ENCODE data around the gene SLC7A10.
A peak's percentile ranks its signal among the peaks of the same experiment; 100 is the strongest.

The SLC7A10 gene

GRCh38 chr19:33241530-33242101 lies 16.0 kb upstream of the SLC7A10 start:
- no peak overlapping the region for H3K4me3 ChIP-seq (ENCODE audit: low read length)
- DNase-seq (ENCODE audit: low read depth, low spot score): no peak

- no peak for DNase-seq (ENCODE audit: low read depth, low spot score)
- H3K4me3 ChIP-seq (ENCODE audit: low read length): no peak overlapping the region
Measured at GRCh38 chr19:33241091-33241529, 15.5 kb upstream of the SLC7A10 start.

- H3K4me3 ChIP-seq (ENCODE audit: low read length): no peak overlapping the region
- DNase-seq (ENCODE audit: low read depth, low spot score): no peak
Measured at GRCh38 chr19:33240181-33240771, 14.6 kb upstream of the SLC7A10 start.

DNA sequence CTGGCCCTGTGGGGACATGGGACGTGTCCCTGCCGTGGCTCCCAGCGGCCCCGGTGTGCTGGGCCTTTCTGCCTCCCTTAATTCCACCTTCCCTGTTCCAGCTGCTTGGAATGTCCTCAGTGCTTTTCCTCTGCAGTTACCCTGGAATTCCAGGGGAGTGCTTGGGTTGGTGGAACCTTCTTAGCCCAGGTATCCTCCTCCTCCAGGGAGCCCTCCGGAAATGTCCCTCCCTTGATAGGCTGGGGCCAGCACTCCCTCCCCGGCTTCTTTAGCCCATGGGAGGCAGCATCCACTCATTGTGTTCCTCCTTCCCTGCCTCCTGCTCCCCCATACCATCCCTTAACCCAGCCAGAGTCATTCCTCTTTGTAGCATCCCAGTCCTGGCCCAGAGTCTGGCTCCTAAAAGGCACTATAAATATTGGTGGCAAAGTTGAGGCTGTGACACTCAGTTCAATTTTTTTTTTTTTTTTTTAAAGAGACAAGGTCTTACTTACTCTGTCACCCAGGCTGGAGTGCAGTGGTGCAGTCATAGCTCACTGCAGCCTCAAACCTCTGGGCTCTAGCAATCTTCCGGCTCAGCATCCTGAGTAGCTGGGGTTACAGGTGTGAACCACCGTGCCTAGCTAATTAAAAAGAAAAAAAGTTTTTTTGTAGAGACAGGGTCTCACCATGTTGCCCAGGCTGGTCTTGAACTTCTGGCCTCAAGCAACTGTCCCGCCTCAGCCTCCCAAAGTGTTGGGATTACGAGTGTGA lies 13.7 kb upstream of the SLC7A10 start:
- DNase-seq (ENCODE audit: low read depth, low spot score): no peak
- H3K4me3 ChIP-seq (ENCODE audit: low read length): no peak overlapping the region

DNA sequence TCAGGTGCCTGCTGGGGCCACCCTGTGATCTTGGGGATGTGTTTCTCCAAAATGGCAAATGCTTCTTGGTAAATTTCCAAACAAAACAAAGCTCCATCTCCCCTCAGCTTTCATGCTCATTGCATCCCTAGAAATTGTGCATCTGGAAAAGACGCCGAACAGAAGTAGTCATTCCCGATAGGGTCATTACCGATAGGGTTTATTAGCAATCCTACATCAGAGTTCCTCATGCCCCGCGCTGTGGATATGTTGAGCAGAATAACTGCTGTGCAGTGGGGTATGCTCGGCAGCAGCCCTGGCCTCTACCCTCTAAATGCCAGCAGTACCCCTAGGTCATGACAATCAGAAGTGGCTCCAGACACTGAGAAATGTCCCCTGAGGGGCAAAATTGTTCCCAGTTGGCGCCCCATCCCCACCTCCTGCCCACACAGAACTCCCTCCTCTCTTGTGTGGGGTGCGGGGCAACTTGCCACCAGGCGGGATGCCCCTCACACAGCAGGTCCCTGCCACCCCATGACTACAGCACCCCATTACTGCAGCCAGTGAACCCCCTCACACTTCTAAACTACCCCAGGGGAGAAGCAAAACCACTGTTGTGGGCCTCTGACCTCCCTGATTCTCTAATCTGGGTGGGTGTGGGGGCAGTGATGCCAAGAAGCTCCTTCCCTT lies 13.0 kb upstream of the SLC7A10 start:
- no peak for DNase-seq (ENCODE audit: low read depth, low spot score)
- no peak overlapping the region for H3K4me3 ChIP-seq (ENCODE audit: low read length)

DNA sequence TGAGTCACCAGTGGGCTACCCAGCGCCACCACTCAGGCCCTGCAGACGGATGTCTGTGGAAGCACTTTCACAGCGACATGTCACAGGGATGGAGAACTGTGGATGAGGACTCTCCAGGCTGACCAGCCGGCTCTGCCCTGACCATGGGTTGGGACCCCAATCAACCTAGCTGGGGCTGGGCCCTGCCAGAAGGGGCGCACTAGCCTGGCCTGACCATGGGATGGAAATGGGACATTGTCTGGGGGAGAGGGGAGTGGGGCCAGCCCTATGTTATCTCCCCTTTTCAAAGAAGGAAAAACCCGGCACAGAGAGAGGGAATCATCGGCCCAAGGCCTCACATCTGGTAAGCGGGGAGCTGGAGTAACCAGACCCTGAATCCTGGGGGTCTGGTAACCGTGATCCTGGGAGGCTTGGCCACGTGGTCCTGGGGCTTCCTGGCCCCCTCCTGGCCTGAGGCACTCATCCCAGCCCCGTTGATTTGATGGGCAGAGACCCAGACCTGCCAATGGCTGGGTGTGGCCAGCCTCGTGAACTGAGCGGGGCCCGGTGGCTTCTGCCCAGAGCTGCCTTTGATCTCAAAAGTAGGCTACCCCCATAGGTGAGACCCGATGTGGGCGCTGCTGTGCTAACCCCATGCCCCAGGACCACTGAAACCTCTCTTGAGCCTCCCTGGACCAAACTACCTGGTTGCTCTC lies 11.2 kb upstream of the SLC7A10 start:
- no peak for DNase-seq (ENCODE audit: low read depth, low spot score)
- H3K4me3 ChIP-seq (ENCODE audit: low read length): no peak overlapping the region

- DNase-seq (ENCODE audit: low read depth, low spot score): no peak
- H3K4me3 ChIP-seq (ENCODE audit: low read length): no peak overlapping the region
Measured at GRCh38 chr19:33235996-33236350, 10.3 kb upstream of the SLC7A10 start.

DNA sequence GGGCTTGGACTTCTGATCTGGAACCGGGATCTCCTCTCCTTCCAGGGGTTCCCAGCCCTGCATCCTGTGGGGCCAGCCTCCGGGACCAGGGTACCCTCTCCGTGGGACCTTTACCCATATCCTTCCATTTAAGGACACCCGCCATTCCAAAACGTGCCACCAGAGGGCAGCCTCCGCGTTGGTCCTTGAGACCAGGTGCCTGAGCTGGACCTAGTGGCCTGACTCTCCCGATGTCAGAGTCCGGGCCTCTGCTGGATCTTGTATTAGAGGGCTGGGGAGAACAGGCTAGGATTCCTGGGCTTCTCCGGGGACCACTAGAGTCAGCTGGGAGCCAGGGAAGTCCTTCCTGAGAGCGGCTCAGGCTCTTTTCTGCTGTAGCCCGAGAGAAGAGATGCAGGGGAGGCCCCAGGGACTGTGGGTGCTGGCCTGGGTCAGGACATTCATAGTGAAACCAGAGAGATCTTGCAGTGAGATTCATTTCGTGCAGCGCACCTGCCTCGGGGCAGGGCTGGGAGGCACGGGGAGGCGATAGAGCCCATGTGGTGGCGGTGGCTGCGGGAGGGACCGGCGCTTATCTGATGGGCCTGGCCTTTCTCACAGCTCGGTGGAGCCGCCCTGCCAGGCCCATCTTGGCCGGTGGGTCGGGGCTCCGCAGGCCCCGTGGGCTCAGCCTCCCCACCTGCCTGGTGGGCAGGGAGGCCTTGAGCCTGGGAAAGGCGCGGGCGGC lies 9.8 kb upstream of the SLC7A10 start:
- DNase-seq (ENCODE audit: low read depth, low spot score): peak; percentile 28
- no peak overlapping the region for H3K4me3 ChIP-seq (ENCODE audit: low read length)

DNA sequence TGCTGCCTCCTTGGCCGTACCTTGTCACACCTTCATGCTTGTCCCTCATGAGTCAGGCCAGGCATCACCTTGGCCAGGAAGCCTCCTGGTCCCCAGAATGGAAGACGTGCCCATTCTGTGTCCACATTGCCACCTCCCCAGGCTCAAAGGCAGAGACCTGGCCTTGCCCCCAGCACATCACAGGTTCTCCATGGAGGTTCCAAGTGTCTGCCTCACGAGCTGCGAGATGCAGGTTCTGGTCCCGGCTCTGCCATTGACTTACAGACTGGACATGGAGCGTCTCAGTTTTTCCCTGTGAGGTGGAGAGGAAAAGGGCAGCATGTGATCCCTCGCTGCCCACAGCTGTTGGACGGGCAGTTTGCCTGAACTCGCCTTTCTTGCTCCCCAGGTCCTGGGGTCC lies 9.1 kb upstream of the SLC7A10 start:
- H3K4me3 ChIP-seq (ENCODE audit: low read length): no peak overlapping the region
- no peak for DNase-seq (ENCODE audit: low read depth, low spot score)

DNA sequence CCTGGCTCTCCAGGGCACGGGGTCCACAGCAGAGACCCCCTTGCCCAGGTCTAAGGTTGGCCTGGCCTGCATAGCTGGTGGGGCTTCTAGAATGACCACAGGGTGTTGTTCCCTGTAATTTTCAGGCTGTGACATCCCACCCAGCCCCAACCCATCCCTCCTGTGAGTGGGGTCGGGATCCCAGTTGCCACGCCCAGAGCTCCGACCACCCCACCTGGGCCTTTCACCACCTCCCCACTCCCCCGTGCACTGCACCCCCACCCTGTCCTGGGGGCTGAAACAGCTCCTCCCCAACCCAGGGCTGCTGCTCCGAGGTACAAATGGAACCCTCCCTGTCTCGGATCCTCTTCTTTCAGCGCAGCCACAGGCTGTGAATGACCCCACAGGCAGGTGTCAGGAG lies 8.4 kb upstream of the SLC7A10 start:
- DNase-seq (ENCODE audit: low read depth, low spot score): no peak
- H3K4me3 ChIP-seq (ENCODE audit: low read length): no peak overlapping the region

DNA sequence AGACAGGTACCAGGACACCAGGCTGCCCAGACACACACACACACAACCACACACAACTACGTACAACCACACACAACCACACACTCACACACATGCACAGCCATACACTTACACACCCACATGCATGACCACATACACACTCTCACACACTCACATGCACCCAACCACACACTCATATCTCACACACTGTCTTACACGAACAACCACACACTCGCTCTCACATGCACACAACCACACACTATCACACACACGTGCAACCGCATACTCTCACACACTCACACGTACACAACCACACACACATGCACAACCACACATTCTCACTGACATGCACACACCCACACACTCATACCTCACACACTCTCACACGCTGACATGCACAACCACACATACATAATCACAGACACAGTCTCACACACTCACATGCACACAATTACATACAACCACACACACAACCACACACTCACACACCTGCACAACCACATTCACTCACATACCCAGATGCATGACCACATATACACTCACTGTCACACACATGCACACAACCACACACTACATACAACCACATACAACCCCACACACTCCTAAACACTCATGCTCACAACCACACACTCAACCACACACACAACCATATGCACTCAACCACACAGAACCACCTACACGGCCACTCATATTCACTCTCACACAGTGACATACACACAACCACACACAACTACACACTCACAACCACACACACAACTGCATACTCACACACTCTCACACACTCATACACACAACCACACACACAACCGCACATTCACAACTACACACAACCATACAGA lies 7.6 kb upstream of the SLC7A10 start:
- no peak overlapping the region for H3K4me3 ChIP-seq (ENCODE audit: low read length)
- DNase-seq (ENCODE audit: low read depth, low spot score): no peak

DNA sequence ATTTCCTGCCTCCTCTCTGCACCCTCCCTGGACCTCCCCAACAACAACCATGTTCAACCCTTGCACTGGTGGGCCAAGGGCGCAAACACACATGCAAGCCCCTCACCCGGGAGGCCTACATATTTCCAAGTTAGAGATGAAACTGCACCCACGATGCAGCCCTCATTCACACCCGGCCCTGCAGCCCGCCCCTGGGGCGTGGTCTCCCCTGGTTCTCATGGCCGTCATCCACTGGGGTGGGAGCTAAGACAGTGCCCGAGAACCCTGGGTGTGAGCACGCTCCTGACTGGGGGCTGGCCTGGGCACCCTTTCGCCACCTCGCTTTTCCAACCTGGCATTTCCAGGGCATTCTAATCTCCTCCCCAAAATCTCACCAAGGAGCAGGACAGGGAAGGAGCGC lies 7.0 kb upstream of the SLC7A10 start:
- no peak for DNase-seq (ENCODE audit: low read depth, low spot score)
- H3K4me3 ChIP-seq (ENCODE audit: low read length): no peak overlapping the region

GRCh38 chr19:33231511-33231910 lies 5.9 kb upstream of the SLC7A10 start:
- H3K4me3 ChIP-seq (ENCODE audit: low read length): no peak overlapping the region
- DNase-seq (ENCODE audit: low read depth, low spot score): no peak

GRCh38 chr19:33229962-33230361 lies 4.3 kb upstream of the SLC7A10 start:
- no peak for DNase-seq (ENCODE audit: low read depth, low spot score)
- no peak overlapping the region for H3K4me3 ChIP-seq (ENCODE audit: low read length)

GRCh38 chr19:33227870-33228599 lies 2.4 kb upstream of the SLC7A10 start:
- DNase-seq (ENCODE audit: low read depth, low spot score): no peak
- H3K4me3 ChIP-seq (ENCODE audit: low read length): no peak overlapping the region

DNA sequence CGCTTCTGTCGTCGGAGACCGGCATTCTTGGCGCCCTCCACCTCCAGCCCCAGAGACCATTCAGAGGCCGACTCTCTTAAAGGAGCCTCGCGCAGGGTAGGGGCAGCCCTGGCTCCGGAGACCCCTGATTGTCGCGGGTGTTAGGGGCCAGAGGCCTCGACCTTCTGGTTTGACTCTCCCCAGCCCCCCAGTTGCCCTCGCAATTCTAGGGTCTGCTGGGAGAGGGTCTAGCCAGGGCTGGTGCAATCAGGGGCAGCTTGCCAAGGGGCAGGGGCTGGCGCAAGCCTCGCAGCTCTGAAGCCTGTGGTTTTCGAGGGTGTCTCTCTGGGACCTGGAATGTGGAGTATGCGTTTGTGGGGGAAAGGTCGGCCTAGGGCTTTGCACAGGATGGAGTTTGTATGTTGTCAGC lies 1.6 kb upstream of the SLC7A10 start:
- H3K4me3 ChIP-seq (ENCODE audit: low read length): no peak overlapping the region

GRCh38 chr19:33226550-33227241 lies 1.0 kb upstream of the SLC7A10 start:
- no peak for DNase-seq (ENCODE audit: low read depth, low spot score)
- no peak overlapping the region for H3K4me3 ChIP-seq (ENCODE audit: low read length)

More for the DNA sequence above, 1.6 kb upstream of the SLC7A10 start:
- DNase-seq (ENCODE audit: low read depth, low spot score): no peak
